Mucosa of gallbladder (tissue), 1 donor: ENCODE data around the gene ZNF768. TPM values are rescaled to one million over a fixed set of nuclear protein-coding genes. Genes with fewer than 3 reads are reported as not detected.
"Not testable (repeated sequence)": the region's sequence is repeated elsewhere in the genome, so short reads cannot be mapped to it uniquely, and the experiment has no call there.

ENCODE experiments used
- DNase-seq: peaks from one replicate; pipeline ENCODE4 v3.0.0-alpha.2; 2020; ENCODE audit warnings: low spot score
- total RNA-seq: library from RNA; stranded (reverse); gene quantifications from one replicate; pipeline ENCODE4 v1.2.1, GENCODE V29; 2021
- donor health status: DM: no; HTN: no; CAD: no.

Gene ZNF768
- total RNA-seq, 1 donor from 2014 or later = 61.1 TPM

DNA sequence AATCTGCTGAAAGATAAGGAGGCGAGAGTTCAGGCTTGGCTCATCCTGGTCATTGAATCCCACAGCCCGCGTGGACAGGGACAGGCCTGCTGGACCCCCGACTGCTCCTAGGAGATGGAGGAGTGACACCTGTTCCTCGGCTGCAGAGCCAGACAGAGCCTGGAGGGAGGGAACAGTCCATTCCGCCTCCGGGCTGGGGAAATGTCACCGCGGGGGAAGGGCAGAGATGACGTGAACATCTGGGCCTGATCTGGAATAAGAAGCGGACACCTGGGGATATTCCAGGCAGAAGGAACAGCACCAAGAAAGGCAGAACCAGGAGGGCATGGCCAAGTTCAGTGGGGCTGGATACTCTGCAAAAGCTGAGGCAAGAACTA lies 6.8 kb upstream of the ZNF768 start:
- DNase-seq = no peak

DNA sequence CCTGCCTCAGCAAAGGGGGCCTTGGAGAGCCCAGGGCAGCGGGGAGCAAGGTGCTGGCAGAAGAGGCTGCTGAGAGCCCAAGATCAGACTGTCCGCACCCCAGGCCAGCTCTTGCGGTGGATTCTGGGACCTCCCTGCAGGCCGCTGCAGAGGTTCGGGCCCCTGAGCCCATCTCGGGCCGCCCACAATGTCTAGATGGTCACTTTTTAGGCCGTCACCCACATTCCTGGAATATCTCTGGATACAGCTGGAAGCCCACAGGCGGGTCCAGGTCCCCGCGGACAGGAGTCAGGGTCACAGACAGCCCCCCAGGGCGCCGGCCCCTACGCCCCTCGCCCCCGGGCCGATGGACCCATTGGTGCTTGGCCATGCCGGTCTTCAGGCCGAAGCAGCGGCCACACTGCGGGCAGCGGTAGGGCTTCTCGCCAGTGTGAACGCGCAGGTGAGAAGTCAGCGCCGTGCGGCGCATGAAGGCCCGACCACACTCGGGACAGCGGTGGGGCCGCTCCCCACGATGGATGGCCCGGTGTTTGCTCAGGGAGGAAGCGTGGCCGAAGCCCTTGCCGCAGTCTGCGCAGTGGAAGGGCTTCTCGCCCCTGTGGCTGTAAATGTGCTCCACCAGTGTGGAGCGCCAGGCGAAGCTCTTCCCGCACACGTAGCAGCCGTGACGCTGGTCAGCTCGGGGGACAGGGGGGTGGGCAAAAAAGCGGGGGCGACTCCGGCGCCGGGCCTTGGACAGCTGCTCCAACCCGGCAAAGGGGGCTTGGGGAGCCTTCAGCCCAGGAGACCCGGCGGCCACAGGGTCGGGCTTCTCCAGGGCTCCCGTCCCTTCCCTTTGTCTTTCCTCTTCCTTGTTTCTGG lies 6.1 kb upstream of the ZNF768 start:
- no peak for DNase-seq

DNA sequence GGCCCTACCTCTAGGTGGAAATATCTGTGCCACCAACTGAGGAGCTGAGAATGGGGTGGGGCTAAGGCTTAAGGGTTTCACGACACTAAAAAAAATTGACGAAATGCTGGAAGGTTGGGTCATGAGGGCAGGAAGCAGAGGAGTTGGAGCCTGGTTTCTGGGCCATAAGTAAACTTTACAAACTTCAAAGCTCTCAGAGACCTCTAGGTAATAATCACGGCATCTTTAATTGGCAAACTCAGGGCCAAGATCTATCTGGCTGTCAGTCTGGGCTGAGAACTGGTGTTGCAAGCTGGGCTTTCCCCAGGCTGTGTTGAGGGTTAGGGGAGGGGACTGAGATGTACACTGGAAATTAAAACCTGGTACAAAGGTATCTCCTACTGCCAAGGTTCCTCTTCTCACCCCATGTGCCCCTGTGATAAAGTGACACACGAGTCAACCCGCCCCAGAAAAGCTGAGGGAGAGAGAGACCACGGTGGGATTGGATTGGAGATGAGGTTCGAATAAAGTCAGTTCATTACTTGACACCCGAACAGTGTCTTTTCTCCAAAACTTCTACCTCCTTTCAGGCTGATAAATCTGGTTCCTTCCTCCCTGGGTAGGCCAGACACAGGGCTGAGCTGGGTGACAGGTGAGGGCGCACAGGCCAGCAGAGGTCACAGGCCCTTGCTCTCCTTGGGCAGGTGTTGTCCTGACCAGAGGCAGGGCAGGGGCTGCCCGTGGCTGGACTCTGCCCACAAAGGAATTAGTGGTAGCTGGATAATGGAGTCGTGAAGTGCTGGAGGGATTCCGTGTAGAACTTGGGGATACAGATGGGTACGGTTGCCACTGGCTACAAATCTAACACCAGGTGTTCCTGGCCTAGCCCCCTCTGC lies 4.0 kb upstream of the ZNF768 start:
- no peak for DNase-seq

DNA sequence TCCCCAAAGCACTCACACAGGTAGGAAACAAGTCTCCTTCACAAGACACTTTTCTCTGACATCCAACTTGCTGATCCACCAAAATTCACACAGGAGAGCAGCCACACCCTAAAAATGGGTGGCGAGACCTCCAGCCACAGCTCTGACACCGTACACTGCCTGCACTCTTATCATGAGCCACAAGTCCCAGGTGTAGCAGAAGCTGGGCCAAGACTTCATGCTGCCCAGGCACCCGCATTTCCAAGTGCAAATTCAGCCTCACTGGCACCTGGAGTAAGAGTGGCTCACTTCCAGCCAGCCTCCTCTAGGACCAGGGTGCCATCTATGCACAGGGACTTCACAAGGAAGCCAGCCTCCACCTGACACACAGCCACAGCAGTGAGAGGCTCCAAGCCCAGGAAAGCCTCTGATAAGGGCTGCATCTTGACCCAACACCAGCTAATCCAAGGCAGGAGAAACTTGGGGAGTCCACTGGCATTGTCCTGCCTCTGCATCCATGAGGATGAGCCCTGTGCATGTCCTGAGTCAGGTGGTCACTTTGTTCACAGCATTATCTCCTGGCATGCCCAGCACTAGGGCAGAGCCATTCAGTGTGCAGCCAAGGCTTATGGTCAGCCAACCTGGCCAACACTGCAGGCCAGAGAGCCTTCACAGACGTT lies 2.6 kb upstream of the ZNF768 start:
- no peak for DNase-seq

DNA sequence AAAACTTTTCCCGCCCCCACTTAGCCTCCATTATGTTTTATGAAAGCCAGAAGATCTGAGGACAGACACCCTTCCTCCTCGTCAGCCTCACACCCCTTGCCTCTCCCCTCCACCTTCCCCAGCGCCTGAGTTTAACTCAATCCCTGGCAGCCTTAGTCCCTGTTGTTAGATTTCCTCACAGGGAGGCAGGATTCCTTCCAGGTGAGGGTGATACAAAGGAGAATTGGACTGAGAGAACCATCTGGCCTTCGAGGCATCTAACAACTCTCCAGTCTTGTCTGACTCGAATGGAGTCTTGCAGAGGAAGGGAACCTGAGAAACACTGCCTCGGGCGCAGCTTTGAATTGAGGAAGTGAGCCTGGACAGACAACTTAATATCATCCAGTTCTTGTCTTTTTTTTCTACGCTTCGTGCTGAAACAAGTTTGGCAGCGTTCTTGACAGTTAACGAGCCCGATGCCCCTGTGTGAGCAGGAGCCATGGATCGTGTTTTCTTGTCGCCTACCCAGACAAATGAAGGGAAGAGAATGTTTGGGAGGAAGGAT lies 1.3 kb upstream of the ZNF768 start:
- no peak for DNase-seq

DNA sequence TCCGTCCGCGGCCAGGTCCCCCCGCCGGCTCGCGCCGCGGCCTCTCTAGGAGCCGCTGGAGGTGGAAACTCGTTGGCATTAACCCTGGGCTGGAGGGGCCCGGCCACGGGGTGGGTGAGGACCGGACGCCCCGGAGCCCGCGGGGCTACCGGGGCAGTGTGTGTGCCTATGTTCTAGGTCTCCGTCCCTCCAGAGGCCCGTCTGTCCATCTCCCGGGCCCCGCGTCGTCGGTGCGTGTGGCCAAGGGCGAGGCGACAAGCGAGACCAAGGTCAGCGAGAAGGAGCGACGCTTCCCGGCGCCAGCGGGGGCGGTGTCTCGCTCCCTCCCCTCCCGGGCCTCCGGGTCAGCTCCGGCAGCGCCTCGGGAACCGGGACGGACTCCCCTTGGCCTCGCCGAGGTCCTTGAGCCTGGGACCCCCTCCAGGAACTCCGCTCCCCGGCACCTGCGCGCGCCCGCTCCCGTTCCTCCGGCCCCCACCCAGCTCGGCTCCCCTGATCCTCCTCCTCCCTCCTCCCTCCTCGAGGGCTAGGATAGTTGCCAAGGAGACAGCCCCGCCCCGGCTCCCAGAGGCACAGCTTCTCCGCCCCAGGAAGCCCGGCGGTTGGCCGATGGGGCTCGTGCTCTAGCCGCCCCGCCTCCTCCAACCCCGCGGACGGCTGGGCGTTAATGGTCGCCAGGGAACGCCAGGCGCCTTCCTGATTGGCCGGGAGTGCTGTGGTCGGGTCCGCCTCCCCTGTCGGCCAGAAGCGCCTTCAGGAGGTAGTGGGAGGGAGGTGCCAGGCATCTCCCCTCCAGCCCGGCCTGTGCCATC lies 663 bp upstream of the ZNF768 start:
- DNase-seq = peak; percentile 98

DNA sequence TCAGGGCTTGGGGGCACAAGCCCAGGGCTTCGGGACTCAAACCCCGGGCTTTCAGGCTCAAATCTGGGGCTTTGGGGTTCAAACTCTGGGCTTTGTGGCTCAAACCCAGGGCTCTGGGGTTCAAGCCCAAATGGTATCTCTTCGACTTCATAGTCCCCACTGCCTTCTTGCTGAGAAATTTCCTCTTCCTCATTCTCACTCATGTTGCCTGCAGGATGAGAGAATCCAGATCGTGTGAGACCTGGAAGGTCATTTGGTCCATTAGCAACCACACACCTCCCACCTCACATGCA lies 576 bp downstream of the ZNF768 start:
- DNase-seq = no peak

DNA sequence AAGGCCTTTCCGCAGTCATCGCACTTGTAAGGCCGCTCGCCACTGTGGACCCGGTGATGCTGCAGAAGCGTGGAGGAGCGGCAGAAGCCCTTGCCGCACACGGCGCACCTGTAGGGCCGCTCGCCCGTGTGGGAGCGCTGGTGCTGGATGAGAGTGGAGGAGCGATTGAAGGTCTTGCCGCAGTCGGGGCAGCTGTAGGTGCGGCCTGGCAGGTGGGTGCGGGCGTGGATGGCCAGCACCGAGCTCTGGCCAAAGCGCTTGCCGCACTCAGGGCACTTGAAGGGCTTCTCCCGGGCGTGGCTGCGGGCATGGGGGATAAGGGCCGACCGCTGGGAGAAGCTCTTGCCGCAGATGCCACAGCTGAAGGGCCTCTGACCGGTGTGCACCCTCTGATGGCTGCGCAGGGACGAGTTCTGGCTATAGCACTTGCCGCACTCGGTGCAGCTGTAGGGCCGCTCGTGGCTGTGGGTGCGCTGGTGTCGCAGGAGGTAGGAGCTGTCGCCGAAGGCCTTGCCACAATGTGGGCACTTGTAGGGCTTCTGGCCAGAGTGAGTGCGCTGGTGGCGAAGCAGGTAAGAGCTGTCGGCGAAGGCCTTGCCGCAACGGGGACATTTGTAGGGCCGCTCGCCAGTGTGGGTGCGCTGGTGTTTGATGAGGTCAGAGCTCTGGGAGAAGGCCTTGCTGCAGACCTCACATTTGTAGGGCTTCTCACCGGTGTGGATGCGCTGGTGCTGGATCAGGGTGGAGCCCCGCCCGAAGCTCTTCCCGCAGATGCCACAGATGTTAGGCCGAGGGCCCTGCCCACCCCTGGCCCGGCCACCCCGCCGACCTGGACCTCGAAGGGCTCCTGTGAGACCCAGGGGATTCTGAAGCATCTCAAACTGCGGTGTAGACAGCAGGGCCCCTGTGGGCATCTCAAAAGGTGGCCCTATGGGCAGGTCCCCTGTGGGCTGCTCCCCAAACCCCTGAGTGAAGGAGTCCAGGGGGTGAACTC lies 1.5 kb downstream of the ZNF768 start:
- DNase-seq = no peak

DNA sequence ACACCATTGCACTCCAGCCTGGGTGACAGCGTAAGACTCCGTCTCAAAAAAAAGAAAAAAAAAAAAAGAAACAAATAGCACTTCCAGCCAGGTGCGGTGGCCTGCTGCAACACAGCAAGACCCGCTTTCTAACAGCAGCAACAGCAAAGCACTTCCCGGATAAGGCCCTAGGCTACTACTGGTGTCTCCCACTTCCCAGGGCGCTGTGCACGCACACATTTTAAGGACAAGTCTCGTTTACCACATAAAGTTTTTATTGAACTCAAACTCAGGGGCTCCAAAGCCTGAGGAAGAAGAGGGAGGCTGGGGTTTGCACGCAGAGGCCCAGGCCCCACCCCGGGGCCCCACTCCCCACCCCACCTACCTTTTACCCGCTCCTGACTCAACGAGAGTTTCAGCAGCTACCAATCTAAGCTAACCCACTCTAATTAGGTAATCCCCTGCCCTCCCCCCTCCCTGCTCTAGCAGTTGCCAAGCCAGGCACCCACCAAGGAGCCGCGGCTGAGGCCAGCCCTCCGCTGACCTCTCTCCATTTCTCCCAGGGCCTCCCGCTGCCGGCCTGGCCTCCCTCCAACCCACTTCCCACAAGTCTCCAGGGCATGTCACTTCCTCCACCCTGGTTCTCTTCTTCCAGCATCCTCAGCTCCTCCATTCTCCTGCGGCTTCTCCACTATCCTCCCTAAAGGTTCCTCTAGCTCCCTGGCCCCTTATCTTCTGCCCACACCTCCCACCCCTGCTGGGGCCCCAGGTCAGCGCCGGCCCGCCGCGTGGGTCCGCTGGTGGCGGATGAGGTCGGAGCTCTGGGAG lies 2.4 kb downstream of the ZNF768 start:
- no peak for DNase-seq

DNA sequence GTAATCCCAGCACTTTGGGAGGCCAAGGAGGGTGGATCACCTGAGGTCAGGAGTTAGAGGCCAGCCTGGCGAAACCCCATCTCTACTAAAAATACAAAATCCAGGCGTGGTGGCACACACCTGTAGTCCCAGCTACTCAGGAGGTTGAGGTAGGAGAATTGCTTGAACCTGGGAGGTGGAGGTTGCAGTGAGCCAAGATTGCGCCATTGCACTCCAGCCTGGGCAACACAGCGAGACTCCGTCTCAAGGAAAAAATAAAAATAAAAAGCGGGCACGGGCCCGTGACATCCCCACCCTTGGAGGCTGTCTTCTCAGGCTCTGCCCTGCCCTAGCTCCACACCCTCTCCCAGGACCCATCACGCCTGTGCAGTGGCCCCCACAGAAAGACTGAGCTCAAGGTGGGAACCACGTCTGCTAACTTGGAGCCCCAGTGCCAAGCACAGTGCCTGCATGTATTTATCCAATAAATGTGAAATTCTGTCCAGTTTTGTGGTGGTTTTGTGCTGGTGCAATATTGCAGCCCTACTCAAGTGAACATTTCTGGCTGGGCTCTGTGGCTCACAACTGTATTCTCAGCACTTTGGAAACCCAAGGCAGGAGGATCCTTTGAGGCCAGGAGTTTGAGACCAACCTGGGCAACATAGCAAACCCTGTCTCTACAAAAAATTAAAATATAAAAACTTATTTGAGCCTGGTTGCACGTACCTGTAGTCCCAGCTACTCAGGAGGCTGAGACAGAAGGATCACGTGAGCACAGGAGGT lies 3.5 kb downstream of the ZNF768 start:
- DNase-seq = not testable (repeated sequence)

DNA sequence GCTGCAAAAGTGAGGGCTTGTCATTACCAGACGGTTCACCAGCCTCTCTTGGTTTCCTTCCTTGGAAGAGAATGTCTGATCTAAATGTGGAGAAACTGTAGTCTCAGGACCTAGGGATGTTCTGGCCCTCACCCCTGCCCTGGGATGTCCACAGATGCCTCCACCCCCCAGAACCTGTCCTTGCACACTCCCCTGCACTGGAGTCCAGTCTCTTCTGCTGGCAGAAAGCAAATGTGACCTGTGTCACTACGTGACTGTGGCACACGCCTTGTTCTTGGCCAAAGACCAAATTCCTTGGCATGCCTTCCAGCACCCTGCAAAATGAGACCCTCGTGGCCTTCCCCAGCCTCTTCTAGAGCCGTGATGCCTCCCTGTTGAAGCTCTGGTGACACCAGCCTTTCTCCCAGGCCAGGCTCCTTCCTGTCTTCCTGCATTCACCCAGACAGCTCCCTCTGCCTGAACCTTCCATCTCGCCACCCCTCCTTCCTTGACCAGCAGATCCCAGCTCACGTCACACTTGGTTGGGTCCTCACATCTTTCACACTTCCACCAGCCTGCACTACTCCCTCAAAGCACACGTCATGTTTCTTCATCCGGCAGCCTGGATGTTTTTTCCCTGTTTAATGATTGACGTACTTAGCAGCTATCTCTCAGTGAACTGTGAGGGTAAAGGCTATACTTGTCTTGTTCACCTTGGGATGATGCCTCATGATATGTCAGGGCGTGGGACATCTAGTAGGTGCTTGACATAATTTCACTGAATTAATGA lies 4.3 kb downstream of the ZNF768 start:
- peak; percentile 38 for DNase-seq

DNA sequence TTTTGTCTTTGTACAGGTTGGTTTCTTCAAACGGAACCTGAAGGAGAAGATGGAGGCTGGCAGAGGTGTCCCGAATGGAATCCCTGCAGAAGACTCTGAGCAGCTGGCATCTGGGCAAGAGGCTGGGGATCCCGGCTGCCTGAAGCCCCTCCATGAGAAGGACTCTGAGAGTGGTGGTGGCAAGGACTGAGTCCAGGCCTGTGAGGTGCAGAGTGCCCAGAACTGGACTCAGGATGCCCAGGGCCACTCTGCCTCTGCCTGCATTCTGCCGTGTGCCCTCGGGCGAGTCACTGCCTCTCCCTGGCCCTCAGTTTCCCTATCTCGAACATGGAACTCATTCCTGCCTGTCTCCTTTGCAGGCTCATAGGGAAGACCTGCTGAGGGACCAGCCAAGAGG lies 4.9 kb downstream of the ZNF768 start:
- no peak for DNase-seq

DNA sequence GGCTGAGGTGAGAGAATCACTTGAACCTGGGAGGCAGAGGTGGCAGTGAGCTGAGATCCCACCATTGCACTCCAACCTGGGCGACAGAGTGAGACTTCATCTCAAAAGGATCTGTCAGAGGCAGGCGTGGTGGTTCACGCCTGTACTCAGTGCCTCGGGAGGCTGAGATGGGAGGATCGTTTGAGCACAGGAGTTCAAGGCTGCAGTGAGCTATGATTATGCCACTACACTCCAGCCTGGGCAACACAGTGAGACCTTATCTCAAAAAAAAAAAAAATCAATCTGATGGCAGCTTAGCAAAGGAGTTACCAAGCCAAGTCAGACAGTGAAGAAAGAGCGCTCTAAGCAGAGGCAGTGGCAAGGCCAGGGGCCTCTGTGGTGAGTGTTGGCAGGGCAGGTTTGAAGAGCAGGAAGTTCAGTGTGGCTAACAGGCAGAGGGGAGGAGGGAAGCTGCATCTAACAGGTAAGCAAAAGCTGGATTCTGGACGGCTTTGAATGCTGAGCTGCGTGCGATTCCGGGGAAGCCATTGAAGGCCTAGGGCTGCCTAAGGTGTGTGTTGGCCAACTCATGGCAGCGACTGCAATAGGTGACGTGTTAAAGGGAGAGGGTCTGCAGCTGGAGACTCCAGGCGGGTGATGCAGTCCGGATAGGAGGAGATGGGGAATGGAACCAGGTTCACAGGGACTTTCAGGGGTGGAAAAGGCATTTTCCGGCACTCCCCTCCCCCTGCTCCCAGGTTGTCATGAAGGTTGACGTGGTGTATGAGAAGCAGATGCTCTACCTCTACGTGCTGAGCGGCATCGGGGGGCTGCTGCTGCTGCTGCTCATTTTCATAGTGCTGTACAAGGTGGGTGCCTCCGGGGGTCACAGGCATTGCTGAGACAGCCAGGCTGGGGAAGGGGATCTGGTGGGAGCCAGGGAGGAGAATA lies 7.0 kb downstream of the ZNF768 start:
- DNase-seq = no peak

DNA sequence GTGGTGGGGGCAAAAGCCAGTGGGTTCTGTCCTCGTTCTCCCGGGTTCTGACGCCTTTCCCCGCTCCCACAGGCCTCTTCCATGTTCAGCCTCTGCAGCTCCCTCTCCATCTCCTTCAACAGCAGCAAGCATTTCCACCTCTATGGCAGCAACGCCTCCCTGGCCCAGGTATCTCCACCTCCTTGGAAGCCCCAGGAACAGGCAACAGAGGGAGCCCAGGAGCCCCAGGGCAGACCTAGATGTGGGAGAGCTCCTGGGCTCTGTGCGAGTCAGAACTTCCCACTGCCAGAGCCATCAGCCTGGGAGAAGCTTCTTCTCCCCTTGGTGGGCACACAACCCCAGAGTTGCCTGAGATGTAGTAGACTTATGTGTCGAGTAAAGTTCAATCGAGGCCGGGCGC lies 7.8 kb downstream of the ZNF768 start:
- DNase-seq = no peak

DNA sequence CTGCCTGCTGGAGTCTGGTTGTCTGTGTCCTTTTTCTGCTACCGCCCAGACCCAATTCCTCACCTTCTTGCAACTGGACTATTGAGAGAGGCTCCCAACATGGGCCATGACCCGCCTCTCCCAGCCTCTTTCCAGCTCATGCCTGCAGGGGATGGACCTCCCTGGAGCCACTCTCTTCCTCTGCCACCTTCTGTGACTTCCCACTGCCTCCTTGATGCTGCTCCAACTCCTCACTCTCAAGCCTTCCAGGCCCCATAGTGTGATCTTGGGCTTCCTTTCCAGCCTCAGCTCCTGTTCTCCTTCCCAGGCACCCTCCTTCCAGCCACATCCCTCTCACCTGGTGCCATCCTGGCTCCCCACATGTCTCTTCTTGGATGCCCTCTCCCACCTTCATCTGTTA lies 11.1 kb downstream of the ZNF768 start:
- DNase-seq = no peak

DNA sequence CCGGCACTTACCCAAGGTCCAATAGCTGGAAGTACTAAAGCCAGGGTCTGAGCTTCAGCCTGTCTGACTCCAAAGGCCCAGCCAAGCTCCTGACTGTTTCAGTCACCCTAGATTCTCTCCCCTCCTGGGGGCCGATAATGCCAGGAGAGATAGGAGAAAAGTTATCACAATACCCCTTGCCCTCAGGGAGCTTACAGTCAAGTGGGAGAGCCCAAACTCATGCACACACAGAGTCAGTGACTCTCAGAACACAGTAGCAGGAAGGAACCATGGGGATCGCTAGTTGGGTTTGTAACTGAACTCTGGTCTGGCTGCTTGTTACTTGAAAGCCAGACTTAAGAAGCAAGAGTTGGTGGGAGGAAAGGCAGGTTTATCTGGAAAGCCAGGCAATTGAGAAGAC lies 14.9 kb downstream of the ZNF768 start:
- no peak for DNase-seq
